CD14-positive monocyte (primary cell): Measurements from ENCODE around the gene TFF1. TPM values are rescaled to one million over a fixed set of nuclear protein-coding genes. Genes with fewer than 3 reads are reported as not detected.

Experiments
- DNase-seq, 3 donors: peaks; one replicate each; pipeline ENCODE4 v3.0.0-alpha.2; 2011 to 2022
- H2AFZ ChIP-seq: 2 replicates; pipeline ENCODE4 v1.6.0; 2012; ENCODE audit warnings: mild to moderate bottlenecking, low read depth, low read length, inconsistent platforms; ENCODE audit not compliant: insufficient read depth, poor library complexity, severe bottlenecking
- H3K27ac ChIP-seq, 2 donors: 1 replicate in 1 of 2; 2 replicates in 1 of 2; pipeline ENCODE4 v1.5.1; 2012 to 2013; ENCODE audit warnings: low read length in 2 of 2, control low read depth in 1 of 2, inconsistent platforms in 1 of 2, low read depth in 1 of 2, mild to moderate bottlenecking in 1 of 2
- H3K27me3 ChIP-seq, 2 donors: one replicate each; pipeline versions ENCODE4 v1.6.0 to v1.6.1; 2011 to 2013; ENCODE audit warnings: low read length in 2 of 2; ENCODE audit not compliant: control insufficient read depth in 2 of 2, insufficient read depth in 2 of 2
- H3K36me3 ChIP-seq, 2 donors: replicated peaks in 1 of 2; 1 replicate in 1 of 2; 2 replicates in 1 of 2; pipeline versions ENCODE4 v1.5.1 to v1.6.1; 2012 to 2013; ENCODE audit warnings: low read length in 2 of 2, control low read depth in 1 of 2, inconsistent platforms in 1 of 2, mild to moderate bottlenecking in 1 of 2; ENCODE audit not compliant: insufficient read depth in 2 of 2, control insufficient read depth in 1 of 2
- H3K4me1 ChIP-seq, 2 donors: 1 replicate in 1 of 2; 2 replicates in 1 of 2; pipeline versions ENCODE4 v1.5.1 to v1.6.1; 2012 to 2013; ENCODE audit warnings: low read length in 2 of 2, control low read depth in 1 of 2, inconsistent platforms in 1 of 2, mild to moderate bottlenecking in 1 of 2, moderate library complexity in 1 of 2; ENCODE audit not compliant: insufficient read depth in 2 of 2, control insufficient read depth in 1 of 2
- H3K4me2 ChIP-seq: replicated peaks from 2 replicates; pipeline ENCODE3; 2012; ENCODE audit warnings: low read length, moderate library complexity, mild to moderate bottlenecking; ENCODE audit not compliant: poor library complexity, severe bottlenecking; ENCODE audit errors: extremely low read depth
- H3K4me3 ChIP-seq, 3 experiments: fragments of 200-600 bp in 1 of 3; sonication (generic) in 1 of 3; replicated peaks in 1 of 3; 1 replicate in 2 of 3; 2 replicates in 1 of 3; pipeline ENCODE4 v1.5.1; 2011 to 2013; ENCODE audit warnings: low read length in 3 of 3, mild to moderate bottlenecking in 3 of 3, control low read depth in 2 of 3, low read depth in 2 of 3, inconsistent platforms in 1 of 3, moderate library complexity in 1 of 3
- H3K79me2 ChIP-seq: 2 replicates; pipeline ENCODE4 v1.6.0; 2012; ENCODE audit warnings: mild to moderate bottlenecking, control low read depth, inconsistent platforms, low read length, moderate library complexity; ENCODE audit not compliant: insufficient read depth
- H3K9ac ChIP-seq: 2 replicates; pipeline ENCODE4 v1.6.0; 2017; ENCODE audit warnings: low read length, mild to moderate bottlenecking; ENCODE audit not compliant: insufficient read depth, poor library complexity, severe bottlenecking
- H3K9me3 ChIP-seq, 2 donors: replicated peaks in 1 of 2; 1 replicate in 1 of 2; 2 replicates in 1 of 2; pipeline versions ENCODE4 v1.5.1 to v1.6.1; 2012 to 2013; ENCODE audit warnings: low read length in 2 of 2, control low read depth in 1 of 2; ENCODE audit not compliant: control insufficient read depth in 1 of 2, insufficient read depth in 1 of 2
- H4K20me1 ChIP-seq: 2 replicates; pipeline ENCODE4 v1.6.0; 2012; ENCODE audit warnings: mild to moderate bottlenecking, low read length, control low read depth, moderate library complexity; ENCODE audit not compliant: insufficient read depth
- H3K27ac Mint-ChIP-seq, 7 donors: one replicate each; pipeline ENCODE4 v1.8.0; 2020; ENCODE audit warnings: mild to moderate bottlenecking in 7 of 7, mixed read lengths in 7 of 7, moderate library complexity in 6 of 7, inconsistent platforms in 2 of 7
- H3K27me3 Mint-ChIP-seq, 3 donors: one replicate each; pipeline ENCODE4 v1.8.0; 2021 to 2022; ENCODE audit warnings: low read depth in 3 of 3, mild to moderate bottlenecking in 3 of 3, mixed read lengths in 3 of 3, moderate library complexity in 3 of 3, inconsistent platforms in 1 of 3
- H3K36me3 Mint-ChIP-seq, 2 donors: one replicate each; pipeline ENCODE4 v1.8.0; 2020; ENCODE audit warnings: mixed read lengths in 2 of 2, inconsistent platforms in 1 of 2, mild to moderate bottlenecking in 1 of 2
- H3K4me1 Mint-ChIP-seq: one replicate; pipeline ENCODE4 v1.8.0; 2020; ENCODE audit warnings: mild to moderate bottlenecking, mixed read lengths
- H3K4me3 Mint-ChIP-seq, 2 donors: one replicate each; pipeline ENCODE4 v1.8.0; 2020; ENCODE audit warnings: mild to moderate bottlenecking in 2 of 2, mixed read lengths in 2 of 2, moderate library complexity in 1 of 2
- H3K9me3 Mint-ChIP-seq, 7 donors: one replicate each; pipeline ENCODE4 v1.8.0; 2020 to 2022; ENCODE audit warnings: mixed read lengths in 7 of 7, mild to moderate bottlenecking in 6 of 7, moderate library complexity in 6 of 7, inconsistent platforms in 2 of 7
- CTCF ChIP-seq: fragments of 200-600 bp; IDR thresholded peaks from one replicate; pipeline ENCODE4 v1.8.0; 2022; ENCODE audit warnings: antibody characterized with exemption, mild to moderate bottlenecking
- WGBS: methylation state at CpG from one replicate; pipeline ENCODE4 v1.1.5; 2013; ENCODE audit warnings: missing lambda C conversion rate; ENCODE audit not compliant: insufficient coverage; 5-methylcytosine and 5-hydroxymethylcytosine counted together
- intact Hi-C, 2 donors: fragments of 100-400 bp; cut with micrococcal nuclease; formaldehyde crosslinking; loops; one replicate each; pipeline versions ENCODE4 v1.15.0 to v1.15.1; 2023
- polyA plus RNA-seq, 3 donors: library from polyadenylated mRNA; depleted of rRNA in 1 of 3; unstranded in 2 of 3; stranded (reverse) in 1 of 3; fragments of 300-500 nt in 2 of 3; fragments of >200 nt in 1 of 3; fragmentation: Illumina TruSeq in 2 of 3; gene quantifications; 1 replicate in 2 of 3; 2 replicates in 1 of 3; pipeline ENCODE4 v1.2.3, GENCODE V29; 2012 to 2021

The TFF1 gene
- polyA plus RNA-seq, 3 donors, result not detected

GRCh38 chr21:42344631-42345030 is 21.7 kb downstream of the TFF1 start:
- Mint-ChIP-seq H3K4me1 (no peaks in the 10 kb centered on the region), H3K27me3 (peaks cover 0 to 5% (median 1%) of the 10 kb centered on the region in 3 donors), H3K4me3 (no peak overlapping the region), H3K9me3 (no peaks in the 10 kb centered on the region), H3K27ac (peak overlapping the region in 1 of 7 donors; percentile 63), H3K36me3 (no peaks in the 10 kb centered on the region)
- Histone ChIP-seq H3K4me1 (no peaks in the 10 kb centered on the region), H3K79me2 (no peaks in the 10 kb centered on the region), H3K4me2 (no peak overlapping the region), H3K27me3 (no peaks in the 10 kb centered on the region), H4K20me1 (no peaks in the 10 kb centered on the region), H2AFZ (no peak overlapping the region), H3K36me3 (no peaks in the 10 kb centered on the region), H3K4me3 (no peak overlapping the region), H3K27ac (no peak overlapping the region), H3K9me3 (no peaks in the 10 kb centered on the region), H3K9ac (no peak overlapping the region)
- no peak for DNase-seq
- 57% methylated on average over 2 of the region's 4 CpGs for WGBS
- intact Hi-C loops, result no loop called here
- no peak for TF ChIP-seq CTCF

GRCh38 chr21:42343963-42344510 is 22.3 kb downstream of the TFF1 start:
- no peak for TF ChIP-seq CTCF
- H3K27me3 ChIP-seq, result no peaks in the 10 kb centered on the region
- H2AFZ ChIP-seq, result no peak overlapping the region
- H3K9me3 Mint-ChIP-seq, result no peaks in the 10 kb centered on the region
- H3K36me3 Mint-ChIP-seq, result no peaks in the 10 kb centered on the region
- DNase-seq, result no peak
- no peaks in the 10 kb centered on the region for H3K4me1 ChIP-seq
- H3K4me2 ChIP-seq, result no peak overlapping the region
- H3K9me3 ChIP-seq, result no peaks in the 10 kb centered on the region
- 88% methylated on average over 7 of the region's 11 CpGs for WGBS
- intact Hi-C loops, result no loop called here
- H3K4me3 Mint-ChIP-seq, result no peak overlapping the region
- H3K36me3 ChIP-seq, result no peaks in the 10 kb centered on the region
- no peaks in the 10 kb centered on the region for H4K20me1 ChIP-seq
- H3K27ac ChIP-seq, result no peak overlapping the region
- no peak overlapping the region for H3K4me3 ChIP-seq
- no peaks in the 10 kb centered on the region for H3K4me1 Mint-ChIP-seq
- H3K79me2 ChIP-seq, result no peaks in the 10 kb centered on the region
- H3K27me3 Mint-ChIP-seq, result peaks cover 0 to 5% (median 2%) of the 10 kb centered on the region in 3 donors
- peak overlapping the region in 1 of 7 donors; percentile 63 for H3K27ac Mint-ChIP-seq
- no peak overlapping the region for H3K9ac ChIP-seq
